HCT116 (cell line): ENCODE data around the gene CHRNB2.
A peak's percentile ranks its signal among the peaks of the same experiment; 100 is the strongest.

Experiments
- CEBPB ChIP-seq: IDR thresholded peaks from 2 replicates; pipeline ENCODE4 v1.6.1; 2012; ENCODE audit warnings: low read depth
- EZH2phosphoT487 ChIP-seq: fragments of 200-600 bp; IDR thresholded peaks from 2 replicates; pipeline ENCODE4 v1.6.1; 2018; ENCODE audit warnings: antibody characterized with exemption, borderline replicate concordance
- POLR2A ChIP-seq: IDR thresholded peaks from 2 replicates; pipeline ENCODE4 v1.7.0; 2011; ENCODE audit warnings: borderline replicate concordance; ENCODE audit not compliant: insufficient read depth, insufficient read length; ENCODE audit errors: extremely low read depth
- POLR2AphosphoS5 ChIP-seq: IDR thresholded peaks from 2 replicates; pipeline ENCODE4 v1.6.1; 2011; ENCODE audit warnings: mild to moderate bottlenecking, low read depth, low read length, moderate library complexity
- RAD21 ChIP-seq: IDR thresholded peaks from 2 replicates; pipeline ENCODE4 v1.6.1; 2012; ENCODE audit warnings: low read depth, mild to moderate bottlenecking
- SP1 ChIP-seq: IDR thresholded peaks from 2 replicates; pipeline ENCODE4 v1.6.1; 2012; ENCODE audit warnings: low read depth
- ZNF274 ChIP-seq: fragments of 200-500 bp; sonication (Bioruptor generic); IDR thresholded peaks from 2 replicates; pipeline ENCODE4 v1.6.1; 2014; ENCODE audit warnings: mild to moderate bottlenecking, low read depth, low read length, inconsistent platforms
- TF ChIP-seq, protein P1 (sequence below), 3 experiments: fragments of 200-600 bp in 1 of 3; sonication (generic) in 1 of 3; IDR thresholded peaks in 2 of 3; conservative IDR thresholded peaks in 1 of 3; 2 replicates each; pipeline ENCODE4 v1.5.1; 2012 to 2017; ENCODE audit warnings: low read depth in 2 of 3, low read length in 2 of 3, antibody characterized with exemption in 1 of 3, borderline replicate concordance in 1 of 3, control low read depth in 1 of 3, mild to moderate bottlenecking in 1 of 3, mixed read lengths in 1 of 3, mixed run types in 1 of 3, moderate library complexity in 1 of 3; ENCODE audit not compliant: insufficient read depth in 1 of 3

DNA sequence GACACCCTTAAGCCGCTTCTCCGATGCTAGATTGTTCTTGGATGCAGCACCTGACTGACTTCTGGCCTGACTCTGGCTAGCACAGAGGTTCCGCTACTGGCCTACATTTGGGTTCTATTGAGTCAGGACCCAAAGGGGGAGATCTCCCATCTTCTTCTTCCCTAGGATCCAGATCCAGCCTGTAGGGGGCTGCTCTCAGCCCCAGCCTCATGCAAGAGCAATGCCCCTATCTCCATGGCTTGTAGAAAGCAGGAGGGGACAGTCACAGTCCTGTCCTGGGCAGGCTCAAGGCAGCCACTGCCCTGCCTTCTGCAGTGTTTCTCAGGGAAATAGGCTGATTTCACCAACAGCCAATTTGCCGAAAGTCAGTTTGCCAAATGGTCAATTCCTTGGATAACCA lies 46.7 kb downstream of the CHRNB2 start:
- TF ChIP-seq, protein P1, sequence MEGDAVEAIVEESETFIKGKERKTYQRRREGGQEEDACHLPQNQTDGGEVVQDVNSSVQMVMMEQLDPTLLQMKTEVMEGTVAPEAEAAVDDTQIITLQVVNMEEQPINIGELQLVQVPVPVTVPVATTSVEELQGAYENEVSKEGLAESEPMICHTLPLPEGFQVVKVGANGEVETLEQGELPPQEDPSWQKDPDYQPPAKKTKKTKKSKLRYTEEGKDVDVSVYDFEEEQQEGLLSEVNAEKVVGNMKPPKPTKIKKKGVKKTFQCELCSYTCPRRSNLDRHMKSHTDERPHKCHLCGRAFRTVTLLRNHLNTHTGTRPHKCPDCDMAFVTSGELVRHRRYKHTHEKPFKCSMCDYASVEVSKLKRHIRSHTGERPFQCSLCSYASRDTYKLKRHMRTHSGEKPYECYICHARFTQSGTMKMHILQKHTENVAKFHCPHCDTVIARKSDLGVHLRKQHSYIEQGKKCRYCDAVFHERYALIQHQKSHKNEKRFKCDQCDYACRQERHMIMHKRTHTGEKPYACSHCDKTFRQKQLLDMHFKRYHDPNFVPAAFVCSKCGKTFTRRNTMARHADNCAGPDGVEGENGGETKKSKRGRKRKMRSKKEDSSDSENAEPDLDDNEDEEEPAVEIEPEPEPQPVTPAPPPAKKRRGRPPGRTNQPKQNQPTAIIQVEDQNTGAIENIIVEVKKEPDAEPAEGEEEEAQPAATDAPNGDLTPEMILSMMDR (IDR thresholded peaks at IDR 0.05 in 2 of 3, conservative IDR thresholded peaks at IDR 0.05 in 1 of 3; ENCODE audit: borderline replicate concordance in 1 of 3, insufficient read depth in 1 of 3, low read depth in 2 of 3, low read length in 2 of 3): peak in 2 of 3 experiments; percentile 11 to 20; a peak in 1 of 6 replicates
- TF ChIP-seq CEBPB: no peak
- TF ChIP-seq POLR2A: no peak
- no peak for TF ChIP-seq POLR2AphosphoS5
- no peak for TF ChIP-seq EZH2phosphoT487
- TF ChIP-seq RAD21: no peak
- no peak for TF ChIP-seq SP1
- no peak for TF ChIP-seq ZNF274
